DOHH2 (cell line): ENCODE measurements around the gene NUPR1.

Experiments
- H3F3A ChIP-seq: fragments of 200-600 bp; sonication (generic), shearing (Covaris generic); 2 replicates; pipeline ENCODE4 v1.6.0; 2016; ENCODE audit warnings: antibody characterized with exemption, mild to moderate bottlenecking; ENCODE audit not compliant: control insufficient read depth, insufficient read depth
- H3K27ac ChIP-seq: fragments of 200-600 bp; sonication (generic); 2 replicates; pipeline ENCODE4 v1.5.1; 2014; ENCODE audit warnings: low read depth, mild to moderate bottlenecking, low read length, moderate library complexity
- H3K27me3 ChIP-seq: fragments of 200-600 bp; sonication (generic); 2 replicates; pipeline ENCODE4 v1.6.1; 2014; ENCODE audit warnings: mild to moderate bottlenecking, low read length, mixed read lengths; ENCODE audit not compliant: control insufficient read depth
- H3K36me3 ChIP-seq: fragments of 200-600 bp; sonication (generic); 2 replicates; pipeline ENCODE4 v1.6.1; 2014; ENCODE audit warnings: mild to moderate bottlenecking, low read length, moderate library complexity, mixed read lengths; ENCODE audit not compliant: control insufficient read depth
- H3K4me1 ChIP-seq: fragments of 200-600 bp; sonication (generic); 2 replicates; pipeline ENCODE4 v1.6.1; 2014; ENCODE audit warnings: mild to moderate bottlenecking, low read length, mixed read lengths; ENCODE audit not compliant: control insufficient read depth
- H3K4me2 ChIP-seq: fragments of 200-600 bp; sonication (generic); 2 replicates; pipeline ENCODE4 v1.6.0; 2014; ENCODE audit warnings: mild to moderate bottlenecking, low read length, moderate library complexity
- H3K4me3 ChIP-seq: fragments of 200-600 bp; sonication (generic); 2 replicates; pipeline ENCODE4 v1.5.1; 2014; ENCODE audit warnings: mild to moderate bottlenecking, low read length, mixed read lengths
- H3K79me2 ChIP-seq: fragments of 200-600 bp; sonication (generic); 2 replicates; pipeline ENCODE4 v1.6.1; 2014; ENCODE audit warnings: mild to moderate bottlenecking, low read length, mixed read lengths; ENCODE audit not compliant: control insufficient read depth
- H3K9me2 ChIP-seq: fragments of 200-600 bp; sonication (generic); replicated peaks from 2 replicates; pipeline ENCODE4 v1.6.1; 2014; ENCODE audit warnings: mild to moderate bottlenecking, low read length, mixed read lengths; ENCODE audit not compliant: control insufficient read depth
- H3K9me3 ChIP-seq: fragments of 200-600 bp; sonication (generic); 2 replicates; pipeline ENCODE4 v1.6.1; 2014; ENCODE audit warnings: antibody characterized with exemption, low read length, mixed read lengths; ENCODE audit not compliant: control insufficient read depth, insufficient read depth
- H4K20me1 ChIP-seq: fragments of 200-600 bp; sonication (generic); 2 replicates; pipeline ENCODE4 v1.6.0; 2014; ENCODE audit warnings: low read depth, mild to moderate bottlenecking, antibody characterized with exemption, low read length, moderate library complexity; ENCODE audit not compliant: control insufficient read depth, insufficient read depth
- CTCF ChIP-seq: fragments of 200-600 bp; sonication (generic); IDR thresholded peaks from one replicate; pipeline ENCODE4 v1.5.1; 2014; ENCODE audit warnings: antibody characterized with exemption, mild to moderate bottlenecking, low read depth, low read length; ENCODE audit not compliant: poor library complexity, severe bottlenecking
- EZH2phosphoT487 ChIP-seq: fragments of 200-600 bp; sonication (generic); IDR thresholded peaks from 2 replicates; pipeline ENCODE4 v1.6.1; 2017; ENCODE audit warnings: borderline replicate concordance, mild to moderate bottlenecking, antibody characterized with exemption, low read length, moderate library complexity, mixed read lengths

NUPR1 gene

GRCh38 chr16:28522792-28523191 lies 16.0 kb downstream of the NUPR1 start:
- Histone ChIP-seq H3K9me2 (no peaks in the 10 kb centered on the region), H3K4me3 (no peak overlapping the region), H3K27ac (no peak overlapping the region), H3K27me3 (peaks cover 13% of the 10 kb centered on the region), H3K9me3 (no peaks in the 10 kb centered on the region), H3K79me2 (no peaks in the 10 kb centered on the region), H3K4me2 (no peak overlapping the region), H3K4me1 (peaks cover 22% of the 10 kb centered on the region), H3F3A (no peaks in the 10 kb centered on the region), H3K36me3 (no peaks in the 10 kb centered on the region), H4K20me1 (no peaks in the 10 kb centered on the region)
- TF ChIP-seq CTCF (no peak), EZH2phosphoT487 (no peak)

- no peak overlapping the region for H3K4me3 ChIP-seq
- H3F3A ChIP-seq, result no peaks in the 10 kb centered on the region
- H3K9me2 ChIP-seq, result no peaks in the 10 kb centered on the region
- peaks cover 29% of the 10 kb centered on the region for H3K4me1 ChIP-seq
- H3K4me2 ChIP-seq, result no peak overlapping the region
- no peak overlapping the region for H3K27ac ChIP-seq
- peaks cover 20% of the 10 kb centered on the region for H3K27me3 ChIP-seq
- no peaks in the 10 kb centered on the region for H4K20me1 ChIP-seq
- H3K9me3 ChIP-seq, result no peaks in the 10 kb centered on the region
- no peaks in the 10 kb centered on the region for H3K36me3 ChIP-seq
- H3K79me2 ChIP-seq, result no peaks in the 10 kb centered on the region
- TF ChIP-seq CTCF (no peak), EZH2phosphoT487 (no peak)
Observed at GRCh38 chr16:28521436-28521835, 17.3 kb downstream of the NUPR1 start.

- Histone ChIP-seq H3K27ac (no peak overlapping the region), H3K36me3 (no peaks in the 10 kb centered on the region), H4K20me1 (no peaks in the 10 kb centered on the region), H3K4me3 (no peak overlapping the region), H3K4me2 (no peak overlapping the region), H3K79me2 (no peaks in the 10 kb centered on the region), H3K9me3 (no peaks in the 10 kb centered on the region), H3K27me3 (peaks cover 16% of the 10 kb centered on the region), H3K9me2 (no peaks in the 10 kb centered on the region), H3F3A (no peaks in the 10 kb centered on the region), H3K4me1 (peaks cover 29% of the 10 kb centered on the region)
- TF ChIP-seq CTCF, result no peak
- TF ChIP-seq EZH2phosphoT487, result no peak
Observed at GRCh38 chr16:28520672-28521071, 18.1 kb downstream of the NUPR1 start.

GRCh38 chr16:28514246-28514645 lies 24.5 kb downstream of the NUPR1 start:
- TF ChIP-seq CTCF, result no peak
- TF ChIP-seq EZH2phosphoT487, result no peak
- Histone ChIP-seq H3K27ac (no peak overlapping the region), H4K20me1 (no peaks in the 10 kb centered on the region), H3K36me3 (no peaks in the 10 kb centered on the region), H3F3A (no peaks in the 10 kb centered on the region), H3K79me2 (no peaks in the 10 kb centered on the region), H3K9me2 (no peaks in the 10 kb centered on the region), H3K4me2 (no peak overlapping the region), H3K27me3 (peaks cover 7% of the 10 kb centered on the region; the same call in 1 of the 2 replicates), H3K9me3 (no peaks in the 10 kb centered on the region), H3K4me3 (no peak overlapping the region), H3K4me1 (peaks cover 9% of the 10 kb centered on the region)
